GM08714 (cell line): ENCODE measurements around the gene RNF130.
A peak's percentile ranks its signal among the peaks of the same experiment; 100 is the strongest.

Experiments
- H3K4me3 ChIP-seq: fragments of 200-500 bp; sonication (Bioruptor generic); 2 replicates; pipeline ENCODE4 v1.5.1; 2014; ENCODE audit warnings: mild to moderate bottlenecking, low read length, inconsistent platforms
- ZNF274 ChIP-seq: IDR thresholded peaks from 2 replicates; pipeline ENCODE4 v1.6.1; 2012; ENCODE audit warnings: mild to moderate bottlenecking, low read depth, low read length

RNF130 gene

DNA sequence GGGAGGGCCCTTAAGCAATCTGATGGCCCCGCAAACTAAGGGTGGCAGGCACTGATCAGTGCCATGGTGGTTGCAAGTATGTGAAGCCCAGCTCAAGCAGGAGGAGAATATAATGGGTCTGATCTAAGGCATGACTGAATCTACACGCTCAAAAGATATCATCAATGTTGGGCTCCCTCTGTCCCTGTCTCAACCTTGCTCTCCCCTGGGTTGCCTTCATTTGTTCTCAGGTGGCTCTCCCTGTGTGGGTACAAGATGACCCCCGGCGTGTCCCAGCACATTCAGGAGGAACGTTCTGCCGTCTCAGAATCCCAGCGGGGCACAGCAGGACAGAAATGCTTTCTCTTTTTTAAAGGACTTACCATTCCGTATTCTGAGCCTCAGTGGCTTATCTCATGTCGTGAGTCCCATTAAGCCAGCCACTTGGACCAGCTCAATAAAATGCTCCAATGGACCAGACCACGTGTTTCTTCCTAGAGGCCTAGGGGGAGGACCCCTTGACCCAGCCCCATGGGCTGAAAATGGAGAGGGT lies 12.0 kb upstream of the RNF130 start:
- H3K4me3 ChIP-seq: no peak overlapping the region

DNA sequence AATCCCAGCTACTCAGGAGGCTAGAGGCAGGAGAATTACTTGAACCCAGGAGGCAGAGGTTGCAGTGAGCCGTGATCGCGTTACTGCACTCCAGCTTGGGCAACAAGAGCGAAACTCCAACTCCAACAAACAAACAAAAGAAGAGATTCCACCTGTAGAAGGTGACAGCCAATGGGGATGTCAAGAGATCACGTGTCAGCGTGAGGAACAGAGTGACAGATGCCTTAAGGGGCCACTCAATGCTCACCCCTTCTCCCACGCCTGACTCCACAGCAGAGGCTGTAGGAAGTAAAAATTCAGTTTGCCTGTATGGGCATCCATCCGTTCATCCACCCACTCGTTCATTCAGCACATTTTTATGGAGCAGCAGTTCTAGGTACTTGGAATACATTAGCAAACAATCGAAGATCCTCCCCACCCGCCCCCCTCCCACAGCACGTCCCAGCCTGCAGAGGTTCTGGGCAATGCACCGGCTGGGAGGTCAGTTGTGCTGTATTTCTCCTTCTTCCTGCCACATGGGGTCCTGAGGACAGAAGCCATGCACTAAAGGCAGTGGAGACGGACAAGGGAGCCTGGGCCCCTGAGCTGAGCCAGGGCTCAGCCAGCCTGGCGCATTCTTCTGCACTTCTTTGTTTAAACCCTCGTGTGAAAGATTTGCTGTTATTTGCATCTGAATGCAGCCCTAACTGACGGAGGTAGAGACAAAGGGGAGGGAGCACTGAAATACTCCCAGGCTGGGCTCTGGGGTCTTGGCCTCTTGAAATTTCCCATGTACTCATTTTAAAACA lies 11.3 kb upstream of the RNF130 start:
- TF ChIP-seq ZNF274: no peak
- no peak overlapping the region for H3K4me3 ChIP-seq

More for the DNA sequence above, 12.0 kb upstream of the RNF130 start:
- TF ChIP-seq ZNF274: no peak

DNA sequence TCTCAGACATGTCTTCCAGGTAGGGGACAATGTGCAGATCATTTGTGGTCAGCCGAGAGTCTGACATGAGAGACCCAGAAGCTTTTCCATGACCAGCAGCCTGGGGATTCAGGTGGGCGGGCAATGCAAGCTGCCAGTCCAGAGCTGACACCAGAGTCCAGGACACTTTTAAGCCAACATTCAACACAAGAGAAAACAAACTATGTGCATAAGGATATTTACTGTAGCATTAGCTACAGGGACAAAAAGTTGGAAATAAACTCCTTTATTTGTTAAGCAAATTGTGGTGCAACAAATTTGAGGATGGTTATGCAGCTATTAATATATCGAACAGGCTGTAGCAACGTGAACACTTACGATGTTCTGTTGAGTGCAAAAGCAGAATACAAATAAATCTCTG lies 9.9 kb upstream of the RNF130 start:
- no peak for TF ChIP-seq ZNF274
- H3K4me3 ChIP-seq: no peak overlapping the region

DNA sequence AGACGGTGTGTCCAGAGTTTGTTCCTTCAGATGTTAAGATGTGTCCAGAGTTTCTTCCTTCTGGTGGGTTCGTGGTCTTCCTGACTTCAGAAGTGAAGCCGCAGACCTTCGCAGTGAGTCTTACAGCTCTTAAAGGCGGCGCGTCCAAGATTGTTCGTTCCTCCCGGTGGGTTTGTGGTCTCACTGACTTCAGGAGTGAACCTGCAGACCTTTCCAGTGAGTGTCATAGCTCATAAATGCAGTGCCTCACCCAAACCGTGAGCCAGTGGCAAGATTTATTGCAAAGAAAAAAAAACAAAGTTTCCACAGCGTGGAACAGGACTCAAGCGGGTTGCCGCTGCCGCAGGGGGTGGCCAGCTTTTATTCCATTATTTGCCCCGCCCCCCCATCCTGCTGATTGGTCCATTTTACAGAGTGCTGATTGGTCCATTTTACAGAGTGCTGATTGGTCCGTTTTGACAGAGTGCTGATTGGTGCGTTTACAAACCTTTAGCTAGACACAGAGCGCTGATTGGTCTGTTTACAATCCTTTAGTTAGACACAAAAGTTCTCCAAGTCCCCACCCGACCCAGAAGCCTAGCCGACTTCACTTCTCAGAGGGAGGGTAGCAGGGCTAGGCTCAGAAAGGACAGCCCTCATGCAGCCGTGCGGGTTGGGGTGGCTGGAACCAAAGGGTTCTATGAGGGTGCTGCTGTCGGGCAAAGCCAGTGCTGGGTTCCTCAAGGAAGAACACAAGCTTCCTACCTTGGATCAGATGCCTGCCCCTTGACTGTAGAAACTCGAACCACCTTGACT lies 9.1 kb upstream of the RNF130 start:
- no peak overlapping the region for H3K4me3 ChIP-seq
- TF ChIP-seq ZNF274: no peak

DNA sequence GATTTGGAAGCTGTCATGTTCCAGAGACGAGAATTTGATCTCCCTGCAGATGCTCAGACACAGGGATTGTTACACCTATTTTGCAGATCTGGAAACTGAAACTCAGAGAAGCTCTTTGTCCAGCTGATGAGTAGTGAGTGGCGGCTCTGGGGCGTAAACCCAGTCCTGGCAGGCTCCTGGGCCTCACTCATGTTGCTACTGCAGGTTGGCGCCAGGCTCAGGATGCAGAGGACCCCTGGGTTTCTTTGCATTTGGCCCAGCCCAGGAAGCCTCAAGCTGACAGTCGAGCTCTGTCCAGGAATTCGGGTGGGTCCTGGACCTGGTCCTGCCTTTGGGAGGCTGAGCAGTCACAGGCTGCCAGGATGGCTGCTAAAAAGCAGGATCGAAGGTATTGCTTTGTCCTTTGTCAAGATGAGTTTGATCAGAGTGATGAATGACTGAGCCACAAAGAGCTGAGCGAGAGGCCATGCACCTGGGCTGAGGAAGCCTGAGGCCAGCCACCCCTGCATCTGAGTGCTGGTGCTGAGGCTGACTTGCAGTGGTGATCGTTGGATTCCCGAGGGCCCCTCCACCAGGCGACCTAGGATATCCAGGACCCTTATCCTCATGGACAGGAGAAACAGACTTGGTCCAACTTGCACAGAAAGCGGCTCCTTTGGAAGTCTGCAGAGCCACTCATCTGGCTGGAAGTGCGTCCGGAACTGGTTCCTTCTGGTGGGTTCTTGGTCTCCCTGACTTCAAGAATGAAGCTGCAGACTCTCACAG lies 8.3 kb upstream of the RNF130 start:
- no peak overlapping the region for H3K4me3 ChIP-seq
- TF ChIP-seq ZNF274: no peak

- no peak for TF ChIP-seq ZNF274
Measured at GRCh38 chr5:180078348-180078747, 6.8 kb upstream of the RNF130 start.

GRCh38 chr5:180077594-180078284 lies 6.2 kb upstream of the RNF130 start:
- H3K4me3 ChIP-seq: no peak overlapping the region
- no peak for TF ChIP-seq ZNF274

More at GRCh38 chr5:180078348-180078747, 6.8 kb upstream of the RNF130 start:
- H3K4me3 ChIP-seq: no peak overlapping the region

GRCh38 chr5:180075703-180076102 lies 4.1 kb upstream of the RNF130 start:
- no peak for TF ChIP-seq ZNF274
- H3K4me3 ChIP-seq: no peak overlapping the region

DNA sequence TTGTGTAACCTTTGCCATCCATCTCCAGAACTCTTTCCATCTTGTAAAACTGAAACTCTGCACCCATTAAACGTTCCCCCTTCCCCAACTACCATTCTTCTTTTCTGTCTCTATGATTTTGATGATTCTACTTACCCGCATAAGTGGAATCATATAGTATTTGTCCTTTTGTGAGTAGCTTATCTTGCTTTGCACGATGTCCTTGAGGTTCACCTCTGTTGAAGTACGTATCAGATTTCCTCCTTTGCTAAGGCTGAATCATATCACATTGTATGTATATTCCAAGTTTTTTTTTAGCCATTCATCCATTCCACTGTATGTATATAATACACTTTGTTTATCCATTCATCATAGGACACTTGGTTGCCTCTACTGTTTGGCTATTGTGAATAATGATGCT lies 2.9 kb upstream of the RNF130 start:
- TF ChIP-seq ZNF274: no peak
- H3K4me3 ChIP-seq: no peak overlapping the region

DNA sequence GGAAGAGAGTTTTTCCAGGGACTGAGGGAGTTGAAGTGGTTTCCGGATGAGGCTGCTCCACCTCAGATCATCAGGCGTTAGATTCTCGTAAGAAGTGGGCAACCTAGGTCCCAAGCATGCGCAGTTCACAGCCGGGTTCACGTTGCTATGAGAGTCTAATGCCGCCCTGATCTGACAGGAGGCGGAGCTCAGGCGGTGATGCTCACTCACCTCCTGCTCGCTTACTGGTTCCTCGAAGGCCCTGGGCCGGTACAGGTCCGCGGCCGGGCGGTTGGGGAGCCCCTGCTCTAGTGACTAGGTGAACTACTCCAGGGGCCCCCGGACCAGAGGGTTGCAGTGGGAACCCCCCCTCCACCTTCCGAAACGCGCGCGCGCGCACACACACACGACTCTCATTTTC lies 997 bp upstream of the RNF130 start:
- TF ChIP-seq ZNF274: no peak
- H3K4me3 ChIP-seq: no peak overlapping the region

DNA sequence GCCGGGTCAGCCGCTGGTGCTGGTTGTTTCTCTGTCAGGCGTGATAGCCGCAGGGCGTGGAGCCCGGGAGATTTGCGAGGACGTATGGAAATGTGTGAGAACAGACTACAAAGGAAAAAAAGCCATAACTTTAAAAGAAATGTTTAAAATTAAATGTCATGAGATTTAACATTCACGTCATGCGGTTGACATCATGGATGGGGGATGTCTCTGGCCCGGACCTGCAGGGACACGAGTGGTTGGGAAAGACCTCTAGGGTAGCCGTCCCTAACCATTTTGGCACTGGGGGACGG lies 643 bp upstream of the RNF130 start:
- no peak overlapping the region; the same call in 1 of the 2 replicates for H3K4me3 ChIP-seq
- no peak for TF ChIP-seq ZNF274

- TF ChIP-seq ZNF274: no peak
Measured at GRCh38 chr5:180070756-180071530, 616 bp downstream of the RNF130 start.

DNA sequence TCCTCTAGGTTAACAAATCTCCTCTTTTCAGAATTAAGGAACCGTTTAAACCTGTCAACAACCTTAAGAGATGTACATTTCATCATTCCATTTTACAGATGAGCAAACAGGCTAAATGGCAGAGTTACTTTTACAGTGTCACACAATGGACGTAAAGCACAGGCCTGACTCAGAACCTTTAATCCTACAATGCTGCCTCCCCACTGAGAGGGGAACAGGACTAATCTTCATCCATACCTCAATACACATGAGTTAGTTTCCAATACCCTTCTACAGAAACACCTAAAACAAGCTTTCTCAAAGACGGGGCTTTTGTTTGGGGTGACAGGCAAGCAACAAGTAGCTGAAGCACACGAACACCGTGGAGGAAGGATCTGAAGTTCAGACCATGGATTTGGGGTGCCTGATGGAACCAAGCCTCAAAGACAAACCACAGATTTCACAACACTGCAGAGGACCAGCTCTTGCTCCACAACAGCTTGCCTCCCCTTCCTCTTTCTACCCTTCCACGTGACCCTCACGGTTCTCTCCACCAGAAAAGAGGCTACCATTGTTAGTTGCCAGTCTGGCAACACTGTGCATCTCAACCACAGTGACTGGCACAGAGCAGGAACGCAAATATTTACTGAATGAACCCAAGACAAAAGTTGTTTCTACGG lies 1.8 kb downstream of the RNF130 start:
- no peak for TF ChIP-seq ZNF274
- H3K4me3 ChIP-seq: peak overlapping the region; percentile 9

More at GRCh38 chr5:180070756-180071530, 616 bp downstream of the RNF130 start:
- H3K4me3 ChIP-seq: peak overlapping the region; percentile 19
